HepG2 (cell line): ENCODE data around the gene SIGMAR1. TPM values are rescaled to one million over a fixed set of nuclear protein-coding genes. Genes with fewer than 3 reads are reported as not detected.
A peak's percentile ranks its signal among the peaks of the same experiment; 100 is the strongest.

Source experiments
- FOSL2 ChIP-seq: sonication (generic); formaldehyde crosslinking; IDR thresholded peaks from 2 replicates; pipeline ENCODE4 v1.4.0; 2020; ENCODE audit warnings: missing genetic modification reagents
- HDAC2 ChIP-seq: sonication (generic); formaldehyde crosslinking; IDR thresholded peaks from 2 replicates; pipeline ENCODE4 v1.4.0; 2020; ENCODE audit warnings: missing genetic modification reagents
- ISX ChIP-seq: sonication (generic); formaldehyde crosslinking; conservative IDR thresholded peaks from 2 replicates; pipeline ENCODE4 v1.5.0; 2020; ENCODE audit warnings: missing genetic modification reagents
- NFKB2 ChIP-seq: sonication (generic); formaldehyde crosslinking; IDR thresholded peaks from 2 replicates; pipeline ENCODE4 v1.4.0; 2020; ENCODE audit warnings: missing genetic modification reagents, borderline replicate concordance
- PHF20 ChIP-seq: sonication (generic); formaldehyde crosslinking; IDR thresholded peaks from 2 replicates; pipeline ENCODE4 v1.5.0; 2020; ENCODE audit warnings: mild to moderate bottlenecking, missing genetic modification reagents
- ZNF253 ChIP-seq: sonication (generic); formaldehyde crosslinking; IDR thresholded peaks from 2 replicates; pipeline ENCODE4 v1.8.0; 2022; ENCODE audit warnings: mild to moderate bottlenecking, missing genetic modification reagents, borderline replicate concordance
- polyA plus RNA-seq, 8 experiments: library from polyadenylated mRNA; depleted of rRNA in 3 of 8; stranded (reverse) in 7 of 8; unstranded in 1 of 8; fragments of >200 nt; fragmentation: Illumina TruSeq in 4 of 8; extraction: Trizol in 4 of 8; gene quantifications; 2 replicates each; pipeline versions ENCODE4 v1.2.1 to v1.2.3, GENCODE V29; 2011 to 2016; ENCODE audit warnings: low read depth in 4 of 8, missing spikeins in 1 of 8, mixed read lengths in 1 of 8; ENCODE audit not compliant: insufficient read depth in 1 of 8
- total RNA-seq, 5 experiments: library from RNA; depleted of rRNA; stranded (reverse); fragments of >200 nt; fragmentation: Illumina TruSeq; extraction: Trizol; gene quantifications; 2 replicates each; pipeline ENCODE4 v1.2.3, GENCODE V29; 2016; ENCODE audit warnings: low read depth in 1 of 5
- TF ChIP-seq, protein P1 (sequence below): sonication (generic); formaldehyde crosslinking; IDR thresholded peaks from 2 replicates; pipeline ENCODE4 v1.8.0; 2022; ENCODE audit warnings: mild to moderate bottlenecking, missing genetic modification reagents; ENCODE audit not compliant: insufficient replicate concordance
- TF ChIP-seq, protein P2 (sequence below): sonication (generic); formaldehyde crosslinking; IDR thresholded peaks from 2 replicates; pipeline ENCODE4 v1.5.0; 2020; ENCODE audit warnings: mild to moderate bottlenecking, missing genetic modification reagents, borderline replicate concordance
- TF ChIP-seq, protein P3 (sequence below): IDR thresholded peaks from 2 replicates; pipeline ENCODE4 v1.6.1; 2016
- TF ChIP-seq, protein P4 (sequence below): sonication (generic); formaldehyde crosslinking; IDR thresholded peaks from 2 replicates; pipeline ENCODE4 v1.4.0; 2020; ENCODE audit warnings: missing genetic modification reagents, borderline replicate concordance

SIGMAR1 gene
- total and polyA plus RNA-seq, 2 of the 13 experiments (the other 11 are each of a cell fraction or from before 2014, with no cell fraction given): 38.9 to 60.8 TPM

DNA sequence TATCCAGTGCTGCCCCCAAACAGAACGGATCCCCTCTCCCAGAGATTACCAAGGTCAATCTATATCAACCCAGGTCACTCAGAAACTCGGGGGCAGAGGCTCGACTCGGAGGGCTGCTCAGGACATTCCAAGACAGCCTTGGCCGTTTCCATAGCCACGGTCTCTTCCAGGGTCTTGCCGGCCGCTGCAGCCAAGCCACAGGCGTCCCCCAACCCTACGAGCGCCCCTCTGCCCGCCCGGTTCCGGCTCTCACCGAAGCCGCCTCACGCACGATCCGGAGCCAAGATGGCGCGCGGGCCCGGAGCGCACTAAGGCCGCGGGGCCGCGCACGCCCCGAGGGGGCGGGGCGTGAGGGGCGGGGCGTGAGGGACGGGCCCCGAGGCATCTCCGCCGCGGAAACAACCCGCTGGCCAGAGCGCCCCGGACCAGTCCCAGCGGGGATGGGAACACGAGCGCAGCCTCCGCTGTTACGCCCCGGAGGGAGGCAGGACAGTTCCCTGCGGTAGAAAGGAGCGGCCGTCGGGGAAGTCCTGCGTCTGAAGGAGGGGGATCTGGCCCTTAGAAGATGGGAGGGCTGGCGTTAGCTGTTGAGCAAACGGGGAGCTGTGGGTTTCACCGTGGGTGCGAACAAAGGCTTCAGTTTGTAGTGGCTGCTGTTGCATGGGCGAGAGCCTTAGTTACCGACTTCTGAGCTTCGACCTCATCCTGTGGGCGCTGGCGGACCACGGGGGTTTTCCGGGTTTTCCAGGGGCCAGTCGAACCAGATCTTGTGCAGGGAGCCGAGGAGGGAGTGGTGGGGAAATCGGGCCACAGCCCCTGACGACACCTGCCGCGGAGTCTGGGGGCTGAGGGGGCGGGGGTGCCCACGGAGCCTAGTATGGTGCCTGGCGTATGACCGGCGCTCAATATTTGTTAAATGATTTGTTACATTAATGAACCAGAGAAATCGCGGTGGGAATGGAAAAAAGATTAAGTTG lies 25.5 kb downstream of the SIGMAR1 start, which contains the start of gene RPP25L (continued):
- TF ChIP-seq FOSL2 (peak; percentile 30; the same call in 1 of the 2 replicates), ZNF253 (0 out of 2 replicates have a peak, but pooled peaks have one; percentile 34), NFKB2 (peak; percentile 13; the same call in 1 of the 2 replicates), HDAC2 (CRISPR knock-in tag) (0 out of 2 replicates have a peak, but pooled peaks have one; percentile 33), ISX (no peak), PHF20 (no peak)
- TF ChIP-seq, protein P1, sequence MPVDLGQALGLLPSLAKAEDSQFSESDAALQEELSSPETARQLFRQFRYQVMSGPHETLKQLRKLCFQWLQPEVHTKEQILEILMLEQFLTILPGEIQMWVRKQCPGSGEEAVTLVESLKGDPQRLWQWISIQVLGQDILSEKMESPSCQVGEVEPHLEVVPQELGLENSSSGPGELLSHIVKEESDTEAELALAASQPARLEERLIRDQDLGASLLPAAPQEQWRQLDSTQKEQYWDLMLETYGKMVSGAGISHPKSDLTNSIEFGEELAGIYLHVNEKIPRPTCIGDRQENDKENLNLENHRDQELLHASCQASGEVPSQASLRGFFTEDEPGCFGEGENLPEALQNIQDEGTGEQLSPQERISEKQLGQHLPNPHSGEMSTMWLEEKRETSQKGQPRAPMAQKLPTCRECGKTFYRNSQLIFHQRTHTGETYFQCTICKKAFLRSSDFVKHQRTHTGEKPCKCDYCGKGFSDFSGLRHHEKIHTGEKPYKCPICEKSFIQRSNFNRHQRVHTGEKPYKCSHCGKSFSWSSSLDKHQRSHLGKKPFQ (CRISPR knock-in tag): peak; percentile 17
- TF ChIP-seq, protein P2, sequence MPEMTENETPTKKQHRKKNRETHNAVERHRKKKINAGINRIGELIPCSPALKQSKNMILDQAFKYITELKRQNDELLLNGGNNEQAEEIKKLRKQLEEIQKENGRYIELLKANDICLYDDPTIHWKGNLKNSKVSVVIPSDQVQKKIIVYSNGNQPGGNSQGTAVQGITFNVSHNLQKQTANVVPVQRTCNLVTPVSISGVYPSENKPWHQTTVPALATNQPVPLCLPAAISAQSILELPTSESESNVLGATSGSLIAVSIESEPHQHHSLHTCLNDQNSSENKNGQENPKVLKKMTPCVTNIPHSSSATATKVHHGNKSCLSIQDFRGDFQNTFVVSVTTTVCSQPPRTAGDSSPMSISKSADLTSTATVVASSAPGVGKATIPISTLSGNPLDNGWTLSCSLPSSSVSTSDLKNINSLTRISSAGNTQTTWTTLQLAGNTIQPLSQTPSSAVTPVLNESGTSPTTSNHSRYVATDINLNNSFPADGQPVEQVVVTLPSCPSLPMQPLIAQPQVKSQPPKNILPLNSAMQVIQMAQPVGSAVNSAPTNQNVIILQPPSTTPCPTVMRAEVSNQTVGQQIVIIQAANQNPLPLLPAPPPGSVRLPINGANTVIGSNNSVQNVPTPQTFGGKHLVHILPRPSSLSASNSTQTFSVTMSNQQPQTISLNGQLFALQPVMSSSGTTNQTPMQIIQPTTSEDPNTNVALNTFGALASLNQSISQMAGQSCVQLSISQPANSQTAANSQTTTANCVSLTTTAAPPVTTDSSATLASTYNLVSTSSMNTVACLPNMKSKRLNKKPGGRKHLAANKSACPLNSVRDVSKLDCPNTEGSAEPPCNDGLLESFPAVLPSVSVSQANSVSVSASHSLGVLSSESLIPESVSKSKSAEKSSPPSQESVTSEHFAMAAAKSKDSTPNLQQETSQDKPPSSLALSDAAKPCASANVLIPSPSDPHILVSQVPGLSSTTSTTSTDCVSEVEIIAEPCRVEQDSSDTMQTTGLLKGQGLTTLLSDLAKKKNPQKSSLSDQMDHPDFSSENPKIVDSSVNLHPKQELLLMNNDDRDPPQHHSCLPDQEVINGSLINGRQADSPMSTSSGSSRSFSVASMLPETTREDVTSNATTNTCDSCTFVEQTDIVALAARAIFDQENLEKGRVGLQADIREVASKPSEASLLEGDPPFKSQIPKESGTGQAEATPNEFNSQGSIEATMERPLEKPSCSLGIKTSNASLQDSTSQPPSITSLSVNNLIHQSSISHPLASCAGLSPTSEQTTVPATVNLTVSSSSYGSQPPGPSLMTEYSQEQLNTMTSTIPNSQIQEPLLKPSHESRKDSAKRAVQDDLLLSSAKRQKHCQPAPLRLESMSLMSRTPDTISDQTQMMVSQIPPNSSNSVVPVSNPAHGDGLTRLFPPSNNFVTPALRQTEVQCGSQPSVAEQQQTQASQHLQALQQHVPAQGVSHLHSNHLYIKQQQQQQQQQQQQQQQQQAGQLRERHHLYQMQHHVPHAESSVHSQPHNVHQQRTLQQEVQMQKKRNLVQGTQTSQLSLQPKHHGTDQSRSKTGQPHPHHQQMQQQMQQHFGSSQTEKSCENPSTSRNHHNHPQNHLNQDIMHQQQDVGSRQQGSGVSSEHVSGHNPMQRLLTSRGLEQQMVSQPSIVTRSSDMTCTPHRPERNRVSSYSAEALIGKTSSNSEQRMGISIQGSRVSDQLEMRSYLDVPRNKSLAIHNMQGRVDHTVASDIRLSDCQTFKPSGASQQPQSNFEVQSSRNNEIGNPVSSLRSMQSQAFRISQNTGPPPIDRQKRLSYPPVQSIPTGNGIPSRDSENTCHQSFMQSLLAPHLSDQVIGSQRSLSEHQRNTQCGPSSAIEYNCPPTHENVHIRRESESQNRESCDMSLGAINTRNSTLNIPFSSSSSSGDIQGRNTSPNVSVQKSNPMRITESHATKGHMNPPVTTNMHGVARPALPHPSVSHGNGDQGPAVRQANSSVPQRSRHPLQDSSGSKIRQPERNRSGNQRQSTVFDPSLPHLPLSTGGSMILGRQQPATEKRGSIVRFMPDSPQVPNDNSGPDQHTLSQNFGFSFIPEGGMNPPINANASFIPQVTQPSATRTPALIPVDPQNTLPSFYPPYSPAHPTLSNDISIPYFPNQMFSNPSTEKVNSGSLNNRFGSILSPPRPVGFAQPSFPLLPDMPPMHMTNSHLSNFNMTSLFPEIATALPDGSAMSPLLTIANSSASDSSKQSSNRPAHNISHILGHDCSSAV: no peak
- TF ChIP-seq, protein P3, sequence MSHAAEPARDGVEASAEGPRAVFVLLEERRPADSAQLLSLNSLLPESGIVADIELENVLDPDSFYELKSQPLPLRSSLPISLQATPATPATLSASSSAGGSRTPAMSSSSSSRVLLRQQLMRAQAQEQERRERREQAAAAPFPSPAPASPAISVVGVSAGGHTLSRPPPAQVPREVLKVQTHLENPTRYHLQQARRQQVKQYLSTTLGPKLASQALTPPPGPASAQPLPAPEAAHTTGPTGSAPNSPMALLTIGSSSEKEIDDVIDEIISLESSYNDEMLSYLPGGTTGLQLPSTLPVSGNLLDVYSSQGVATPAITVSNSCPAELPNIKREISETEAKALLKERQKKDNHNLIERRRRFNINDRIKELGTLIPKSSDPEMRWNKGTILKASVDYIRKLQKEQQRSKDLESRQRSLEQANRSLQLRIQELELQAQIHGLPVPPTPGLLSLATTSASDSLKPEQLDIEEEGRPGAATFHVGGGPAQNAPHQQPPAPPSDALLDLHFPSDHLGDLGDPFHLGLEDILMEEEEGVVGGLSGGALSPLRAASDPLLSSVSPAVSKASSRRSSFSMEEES: 0 out of 2 replicates have a peak, but pooled peaks have one; percentile 23
- TF ChIP-seq, protein P4, sequence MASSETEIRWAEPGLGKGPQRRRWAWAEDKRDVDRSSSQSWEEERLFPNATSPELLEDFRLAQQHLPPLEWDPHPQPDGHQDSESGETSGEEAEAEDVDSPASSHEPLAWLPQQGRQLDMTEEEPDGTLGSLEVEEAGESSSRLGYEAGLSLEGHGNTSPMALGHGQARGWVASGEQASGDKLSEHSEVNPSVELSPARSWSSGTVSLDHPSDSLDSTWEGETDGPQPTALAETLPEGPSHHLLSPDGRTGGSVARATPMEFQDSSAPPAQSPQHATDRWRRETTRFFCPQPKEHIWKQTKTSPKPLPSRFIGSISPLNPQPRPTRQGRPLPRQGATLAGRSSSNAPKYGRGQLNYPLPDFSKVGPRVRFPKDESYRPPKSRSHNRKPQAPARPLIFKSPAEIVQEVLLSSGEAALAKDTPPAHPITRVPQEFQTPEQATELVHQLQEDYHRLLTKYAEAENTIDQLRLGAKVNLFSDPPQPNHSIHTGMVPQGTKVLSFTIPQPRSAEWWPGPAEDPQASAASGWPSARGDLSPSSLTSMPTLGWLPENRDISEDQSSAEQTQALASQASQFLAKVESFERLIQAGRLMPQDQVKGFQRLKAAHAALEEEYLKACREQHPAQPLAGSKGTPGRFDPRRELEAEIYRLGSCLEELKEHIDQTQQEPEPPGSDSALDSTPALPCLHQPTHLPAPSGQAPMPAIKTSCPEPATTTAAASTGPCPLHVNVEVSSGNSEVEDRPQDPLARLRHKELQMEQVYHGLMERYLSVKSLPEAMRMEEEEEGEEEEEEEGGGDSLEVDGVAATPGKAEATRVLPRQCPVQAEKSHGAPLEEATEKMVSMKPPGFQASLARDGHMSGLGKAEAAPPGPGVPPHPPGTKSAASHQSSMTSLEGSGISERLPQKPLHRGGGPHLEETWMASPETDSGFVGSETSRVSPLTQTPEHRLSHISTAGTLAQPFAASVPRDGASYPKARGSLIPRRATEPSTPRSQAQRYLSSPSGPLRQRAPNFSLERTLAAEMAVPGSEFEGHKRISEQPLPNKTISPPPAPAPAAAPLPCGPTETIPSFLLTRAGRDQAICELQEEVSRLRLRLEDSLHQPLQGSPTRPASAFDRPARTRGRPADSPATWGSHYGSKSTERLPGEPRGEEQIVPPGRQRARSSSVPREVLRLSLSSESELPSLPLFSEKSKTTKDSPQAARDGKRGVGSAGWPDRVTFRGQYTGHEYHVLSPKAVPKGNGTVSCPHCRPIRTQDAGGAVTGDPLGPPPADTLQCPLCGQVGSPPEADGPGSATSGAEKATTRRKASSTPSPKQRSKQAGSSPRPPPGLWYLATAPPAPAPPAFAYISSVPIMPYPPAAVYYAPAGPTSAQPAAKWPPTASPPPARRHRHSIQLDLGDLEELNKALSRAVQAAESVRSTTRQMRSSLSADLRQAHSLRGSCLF (CRISPR knock-in tag): no peak
